Cardiac muscle cell (in vitro differentiated cells and primary cell): ENCODE measurements around the gene CRISP1. TPM values are rescaled to one million over a fixed set of nuclear protein-coding genes. Genes with fewer than 3 reads are reported as not detected.
"Not testable (repeated sequence)": the region's sequence is repeated elsewhere in the genome, so short reads cannot be mapped to it uniquely, and the experiment has no call there.

ENCODE experiments used
- DNase-seq, 2 donors: peaks; one replicate each; pipeline versions ENCODE4 v3.0.0 to v3.0.0-alpha.2; 2010 to 2017; ENCODE audit warnings: low read depth in 1 of 2, low spot score in 1 of 2
- H3K27ac ChIP-seq: fragments of 200-600 bp; sonication (generic); 2 replicates; pipeline ENCODE4 v1.5.1; 2016
- H3K27me3 ChIP-seq: fragments of 200-600 bp; sonication (generic); 2 replicates; pipeline ENCODE4 v1.6.0; 2016; ENCODE audit warnings: control low read depth
- H3K36me3 ChIP-seq: fragments of 200-600 bp; sonication (generic); 2 replicates; pipeline ENCODE4 v1.5.1; 2016; ENCODE audit warnings: control low read depth
- H3K4me1 ChIP-seq: fragments of 200-600 bp; sonication (generic); 2 replicates; pipeline ENCODE4 v1.8.1; 2017; ENCODE audit warnings: low read depth, mild to moderate bottlenecking, mixed run types
- H3K4me3 ChIP-seq: fragments of 200-600 bp; sonication (generic); 2 replicates; pipeline ENCODE4 v1.5.1; 2016; ENCODE audit warnings: mild to moderate bottlenecking
- H3K9me3 ChIP-seq: fragments of 200-600 bp; sonication (generic); 2 replicates; pipeline ENCODE4 v1.5.1; 2017; ENCODE audit warnings: low read depth, mild to moderate bottlenecking, control low read depth
- polyA plus RNA-seq: library from polyadenylated mRNA; unstranded; fragments of >200 nt; fragmentation: Nextera tagmentation; extraction: Ambion mirVana; gene quantifications from 2 replicates; pipeline ENCODE4 v1.2.1, GENCODE V29; 2016
- total RNA-seq: library from RNA; depleted of rRNA; stranded (reverse); fragments of >200 nt; gene quantifications from 2 replicates; pipeline ENCODE4 v1.2.3, GENCODE V29; 2016
- TF ChIP-seq, protein P1 (sequence below): IDR thresholded peaks from 2 replicates; pipeline ENCODE4 v1.5.1; 2012; ENCODE audit warnings: low read depth, mild to moderate bottlenecking, low read length

CRISP1 gene
- total and polyA plus RNA-seq, 2 experiments from 2014 or later, result not detected

- Histone ChIP-seq H3K9me3 (no peaks in the 10 kb centered on the region), H3K36me3 (no peaks in the 10 kb centered on the region), H3K27me3 (no peaks in the 10 kb centered on the region), H3K4me3 (no peak overlapping the region), H3K27ac (no peak overlapping the region), H3K4me1 (peaks cover 26% of the 10 kb centered on the region)
- no peak for DNase-seq
- TF ChIP-seq, protein P1, sequence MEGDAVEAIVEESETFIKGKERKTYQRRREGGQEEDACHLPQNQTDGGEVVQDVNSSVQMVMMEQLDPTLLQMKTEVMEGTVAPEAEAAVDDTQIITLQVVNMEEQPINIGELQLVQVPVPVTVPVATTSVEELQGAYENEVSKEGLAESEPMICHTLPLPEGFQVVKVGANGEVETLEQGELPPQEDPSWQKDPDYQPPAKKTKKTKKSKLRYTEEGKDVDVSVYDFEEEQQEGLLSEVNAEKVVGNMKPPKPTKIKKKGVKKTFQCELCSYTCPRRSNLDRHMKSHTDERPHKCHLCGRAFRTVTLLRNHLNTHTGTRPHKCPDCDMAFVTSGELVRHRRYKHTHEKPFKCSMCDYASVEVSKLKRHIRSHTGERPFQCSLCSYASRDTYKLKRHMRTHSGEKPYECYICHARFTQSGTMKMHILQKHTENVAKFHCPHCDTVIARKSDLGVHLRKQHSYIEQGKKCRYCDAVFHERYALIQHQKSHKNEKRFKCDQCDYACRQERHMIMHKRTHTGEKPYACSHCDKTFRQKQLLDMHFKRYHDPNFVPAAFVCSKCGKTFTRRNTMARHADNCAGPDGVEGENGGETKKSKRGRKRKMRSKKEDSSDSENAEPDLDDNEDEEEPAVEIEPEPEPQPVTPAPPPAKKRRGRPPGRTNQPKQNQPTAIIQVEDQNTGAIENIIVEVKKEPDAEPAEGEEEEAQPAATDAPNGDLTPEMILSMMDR, result no peak
Measured at GRCh38 chr6:49909563-49909962, 43.2 kb upstream of the CRISP1 start.

DNA sequence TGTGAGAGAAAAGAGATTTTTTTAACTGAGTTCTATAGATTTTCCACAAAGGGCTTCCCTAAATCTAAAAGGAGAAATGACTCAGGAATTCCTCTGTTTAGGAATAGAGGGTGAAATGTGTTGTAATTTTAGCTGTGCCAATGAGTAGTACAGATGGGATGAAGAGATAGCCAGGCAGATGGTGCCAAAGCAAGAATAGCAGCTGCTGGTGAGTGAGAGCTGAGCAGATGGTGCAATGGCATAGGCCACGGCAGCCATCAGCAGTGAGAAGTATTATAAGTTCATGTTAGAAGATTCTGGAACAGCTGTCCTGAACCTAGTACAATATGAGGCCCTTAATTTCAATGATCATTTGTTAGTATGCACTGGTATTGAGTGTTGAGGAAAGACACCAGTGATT, 40.2 kb upstream of the CRISP1 start:
- H3K36me3 ChIP-seq, result no peaks in the 10 kb centered on the region
- no peak overlapping the region for H3K27ac ChIP-seq
- no peaks in the 10 kb centered on the region for H3K27me3 ChIP-seq
- no peaks in the 10 kb centered on the region for H3K9me3 ChIP-seq
- TF ChIP-seq, protein P1, result no peak
- H3K4me3 ChIP-seq, result no peak overlapping the region
- no peak for DNase-seq
- H3K4me1 ChIP-seq, result peaks cover 6% of the 10 kb centered on the region

GRCh38 chr6:49905296-49905695, 39.0 kb upstream of the CRISP1 start:
- Histone ChIP-seq H3K4me1 (peaks cover 6% of the 10 kb centered on the region), H3K4me3 (no peak overlapping the region), H3K27ac (no peak overlapping the region), H3K27me3 (no peaks in the 10 kb centered on the region), H3K9me3 (no peaks in the 10 kb centered on the region), H3K36me3 (no peaks in the 10 kb centered on the region)
- no peak for DNase-seq
- TF ChIP-seq, protein P1, result no peak

DNA sequence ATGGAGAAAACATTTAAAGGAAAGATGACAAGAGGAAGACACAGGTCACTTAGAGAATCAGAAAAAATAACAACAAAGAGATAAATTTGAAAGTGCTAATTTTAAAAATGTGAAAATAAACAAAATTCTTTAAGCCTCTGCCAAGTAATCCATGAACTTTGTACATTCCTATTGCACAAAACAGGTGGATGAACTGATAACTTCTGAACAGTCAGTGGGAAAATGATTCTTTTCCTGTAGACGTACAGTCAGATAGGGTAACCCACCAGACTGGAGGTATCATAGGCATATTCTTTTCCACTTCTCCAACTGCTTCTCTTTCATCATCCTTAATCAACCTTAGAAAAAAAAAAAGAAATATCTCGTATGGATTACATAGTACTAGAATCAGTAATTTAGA, 36.5 kb upstream of the CRISP1 start:
- Histone ChIP-seq H3K36me3 (no peaks in the 10 kb centered on the region), H3K27ac (no peak overlapping the region), H3K4me3 (no peak overlapping the region), H3K9me3 (no peaks in the 10 kb centered on the region), H3K4me1 (no peaks in the 10 kb centered on the region), H3K27me3 (no peaks in the 10 kb centered on the region)
- TF ChIP-seq, protein P1, result no peak
- no peak for DNase-seq

DNA sequence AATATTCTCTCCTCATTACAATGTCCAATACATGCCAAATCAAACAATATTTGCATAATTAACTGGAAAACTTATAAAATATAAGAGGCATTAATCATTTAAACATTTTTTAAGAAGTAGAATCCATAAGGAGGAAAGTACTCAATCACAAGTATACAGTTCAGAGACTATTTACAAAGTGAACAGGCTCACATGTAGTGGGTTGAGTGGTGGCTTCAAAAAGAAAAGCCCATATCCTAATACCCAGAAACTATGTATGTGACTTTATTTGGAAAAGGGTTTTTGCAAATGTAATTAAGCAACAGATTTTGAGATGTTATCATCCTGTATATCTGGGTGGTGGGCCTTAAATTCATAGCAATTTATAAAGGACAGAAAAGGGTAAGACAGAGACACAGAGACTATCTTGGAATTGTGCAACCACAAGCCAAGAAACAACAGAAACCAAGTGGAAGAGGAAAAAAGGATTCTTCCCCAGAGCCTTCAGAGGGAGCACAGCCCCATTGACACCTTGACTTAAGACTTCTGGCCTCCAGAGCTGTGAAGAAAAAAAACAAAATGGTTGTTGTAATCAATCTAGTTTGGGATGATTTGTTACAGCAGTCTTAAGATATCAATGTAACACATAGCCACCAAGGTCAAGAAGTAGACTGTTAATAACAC, 32.7 kb upstream of the CRISP1 start:
- Histone ChIP-seq H3K9me3 (no peaks in the 10 kb centered on the region), H3K27ac (no peak overlapping the region), H3K36me3 (no peaks in the 10 kb centered on the region), H3K27me3 (no peaks in the 10 kb centered on the region), H3K4me1 (no peaks in the 10 kb centered on the region), H3K4me3 (no peak overlapping the region)
- no peak for DNase-seq
- TF ChIP-seq, protein P1, result no peak

- DNase-seq, H3K36me3 ChIP-seq, H3K4me3 ChIP-seq, H3K4me1 ChIP-seq, H3K27ac ChIP-seq, H3K9me3 ChIP-seq, H3K27me3 ChIP-seq: not testable (repeated sequence)
Measured at GRCh38 chr6:49895553-49895952, 29.2 kb upstream of the CRISP1 start.
